Myometrial cell (primary cell): Measurements from ENCODE around the gene CHAF1B. TPM values are rescaled to one million over a fixed set of nuclear protein-coding genes. Genes with fewer than 3 reads are reported as not detected.

Experiments used
- total RNA-seq: library from RNA; depleted of rRNA; stranded (reverse); fragments of >200 nt; gene quantifications from 2 replicates; pipeline ENCODE4 v1.2.3, GENCODE V29; 2015

The CHAF1B gene
- total RNA-seq: 7.8 and 10.7 TPM in 2 replicates

GRCh38 chr21:36385233-36386030, at the start of gene CHAF1B:
CHAF1B (plus strand) TSS chr21:36385392; CDS start chr21:36386137, 745 bp downstream.

Other genes starting within 250 kb of the CHAF1B start
- gene DOP1B, start 228.6 kb upstream of the CHAF1B start, total RNA-seq: 12.4 and 12.6 TPM in 2 replicates
- 13.3 and 20.0 TPM in 2 replicates for gene MORC3, start 65.2 kb upstream of the CHAF1B start, total RNA-seq
- gene CLDN14, start 94.7 kb downstream of the CHAF1B start, total RNA-seq: not detected in 2 replicates